ENCODE measurements around the gene ZNF121.

Gene ZNF121

DNA sequence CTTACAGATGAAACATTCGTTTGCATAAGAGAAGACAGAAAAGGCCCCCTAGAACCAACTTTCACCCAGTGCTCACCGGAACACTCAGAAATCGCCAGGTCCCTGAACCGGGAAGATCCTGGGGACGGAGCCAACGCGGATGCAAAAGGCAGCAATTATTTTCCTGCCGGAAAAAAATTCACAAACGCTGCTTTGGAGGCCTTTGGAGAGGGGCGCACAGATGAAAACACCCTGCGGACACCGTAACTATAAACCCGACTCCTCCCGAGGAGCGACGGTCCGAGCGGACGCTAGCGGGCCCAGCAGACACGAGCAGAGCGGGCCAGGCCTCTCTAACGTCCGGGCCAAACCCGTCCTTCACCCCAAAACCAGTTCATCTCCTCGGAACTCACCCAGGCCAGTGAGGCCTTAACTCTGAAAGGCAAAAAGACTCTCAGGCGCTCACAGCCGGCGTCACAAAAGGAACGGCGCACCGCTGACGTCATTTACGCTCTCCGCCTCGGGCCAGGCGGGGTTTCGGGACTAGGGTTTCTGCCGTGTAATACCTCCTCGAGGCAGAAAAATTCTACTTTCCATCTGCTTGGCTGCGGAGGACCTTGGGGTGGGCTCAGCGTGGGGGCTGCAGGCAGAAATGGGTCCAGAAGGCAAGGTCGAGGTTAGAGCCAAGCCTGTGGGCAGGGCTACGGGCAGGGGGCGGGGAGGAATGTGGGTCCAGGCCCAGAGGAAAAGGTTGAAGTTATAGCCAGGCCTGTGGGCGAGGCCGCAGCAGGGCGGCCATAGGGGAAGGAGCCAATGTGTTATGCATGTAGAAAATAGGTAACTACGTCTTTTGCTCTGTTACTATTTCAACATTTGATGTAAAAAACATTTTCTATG is 45.9 kb downstream of the ZNF121 start, which contains the start of gene ZNF426:
ZNF426 (minus strand) TSS at position 463 of the 876 bp plus-strand sequence. CDS start 2,413 bp downstream, outside the sequence.
- peak; percentile 95 for DNase-seq

DNA sequence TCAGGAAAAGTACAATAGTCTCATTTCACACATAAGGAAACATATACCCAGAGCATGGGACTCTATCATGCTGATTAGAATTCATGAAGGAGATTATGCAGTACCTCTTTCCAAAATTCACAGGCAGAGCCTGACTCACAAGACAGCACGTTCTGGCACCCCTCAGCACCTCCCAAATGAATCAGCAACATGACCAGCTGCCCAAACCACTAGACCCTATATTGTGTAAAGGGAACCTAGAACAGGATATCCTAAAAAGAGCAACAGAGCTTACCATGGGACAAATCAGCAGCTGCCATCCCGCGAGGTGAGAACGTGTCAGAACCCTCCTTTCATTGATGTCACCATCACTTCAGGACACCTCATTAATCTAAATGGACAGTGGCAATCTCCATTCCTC is 48.4 kb downstream of the ZNF121 start:
- no peak for DNase-seq

DNA sequence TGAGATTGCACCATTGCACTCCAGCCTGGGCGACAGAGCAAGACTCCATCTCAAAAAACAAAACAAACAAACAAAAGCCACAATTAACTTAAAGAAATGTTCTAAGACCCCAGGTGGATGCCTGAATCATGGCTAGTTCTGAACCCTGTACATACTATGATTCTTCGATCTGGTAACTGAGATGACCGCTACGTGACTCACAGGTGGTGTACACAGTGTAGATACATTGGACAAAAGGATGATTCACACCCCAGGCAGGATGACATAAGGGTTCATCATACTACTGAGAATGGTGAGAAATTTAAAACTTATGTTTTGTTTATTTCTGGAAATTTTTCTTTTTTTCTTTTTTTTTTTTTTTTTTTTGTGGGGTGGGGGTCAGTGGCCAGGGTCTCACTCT is 52.4 kb downstream of the ZNF121 start:
- DNase-seq: no peak

DNA sequence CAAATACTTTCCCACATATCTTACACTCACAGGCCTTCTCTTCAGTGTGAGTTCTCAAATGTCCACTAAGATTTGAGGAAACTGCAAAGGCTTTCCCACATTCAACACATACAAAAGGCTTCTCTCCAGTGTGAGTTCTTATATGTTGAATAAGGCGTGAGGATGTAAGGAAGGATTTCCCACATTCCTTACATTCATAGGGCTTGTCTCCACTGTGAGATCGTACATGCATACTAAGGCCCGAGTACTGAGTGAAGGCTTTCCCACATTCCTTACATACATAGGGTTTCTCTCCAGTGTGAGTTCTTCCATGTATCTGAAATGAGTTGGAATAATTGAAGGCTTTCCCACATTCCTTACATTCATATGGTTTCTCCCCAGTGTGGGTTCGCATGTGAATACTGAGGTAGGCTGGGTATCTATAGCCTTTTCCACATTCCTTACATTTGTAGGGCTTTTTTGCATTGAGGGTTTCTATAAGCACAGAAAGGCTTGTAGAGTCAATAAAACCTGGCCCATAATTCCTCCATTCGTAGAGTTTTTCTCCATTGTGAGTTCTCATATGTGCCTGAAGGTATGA is 55.5 kb downstream of the ZNF121 start:
- no peak for DNase-seq

DNA sequence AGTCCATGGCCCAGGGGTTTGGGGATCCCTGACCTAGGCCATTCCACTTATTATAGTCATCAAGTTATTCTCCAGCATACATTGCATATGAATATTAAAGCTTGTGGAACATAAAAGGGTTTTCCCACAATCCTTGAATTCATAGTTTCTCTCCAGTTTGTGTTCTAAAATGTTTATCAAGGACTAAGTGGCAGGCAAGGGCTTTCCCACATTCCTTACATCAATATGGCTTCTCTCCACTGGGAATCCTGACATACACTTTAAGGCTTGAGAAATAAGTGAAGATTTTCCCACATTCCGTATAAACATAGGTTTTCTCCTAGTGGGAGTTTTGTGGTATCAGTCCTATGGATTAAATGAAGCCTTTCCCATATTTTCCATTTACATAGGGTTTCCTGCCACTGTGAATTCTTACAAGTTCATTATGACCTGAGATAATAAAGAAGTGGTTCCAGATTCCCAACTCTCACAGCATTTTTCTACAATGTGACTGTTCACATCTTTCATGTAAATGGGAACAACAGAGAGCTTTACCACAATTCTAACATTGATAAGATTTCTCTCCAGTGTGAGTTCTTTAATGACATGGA is 60.3 kb downstream of the ZNF121 start:
- no peak for DNase-seq

Measured in right forelimb (tissue), 1 donor.